DND-41 (cell line): ENCODE data around the gene SPATA18.

Source experiments
- ATAC-seq: fragments of 200-7000 bp; cut with Tn5 transposase; 3 replicates; pipeline ENCODE4 v1.9.1; 2021; ENCODE audit warnings: low read depth; ENCODE audit not compliant: insufficient read depth
- DNase-seq: peaks from one replicate; pipeline ENCODE4 v3.0.0-alpha.2; 2020
- H2AFZ ChIP-seq: 2 replicates; pipeline ENCODE4 v1.6.0; 2012; ENCODE audit warnings: low read depth, low read length
- H3K27ac ChIP-seq: 2 replicates; pipeline ENCODE4 v1.5.1; 2012; ENCODE audit warnings: low read length, inconsistent platforms
- H3K27me3 ChIP-seq: fragments of 200-600 bp; sonication (generic); 2 replicates; pipeline ENCODE4 v1.6.0; 2012; ENCODE audit warnings: low read length, mild to moderate bottlenecking, inconsistent platforms; ENCODE audit not compliant: insufficient read depth, poor library complexity
- H3K36me3 ChIP-seq: 2 replicates; pipeline ENCODE4 v1.5.1; 2012; ENCODE audit warnings: low read length, inconsistent platforms; ENCODE audit not compliant: insufficient read depth
- H3K4me1 ChIP-seq: 2 replicates; pipeline ENCODE4 v1.5.1; 2012; ENCODE audit warnings: mild to moderate bottlenecking, low read length; ENCODE audit not compliant: insufficient read depth
- H3K4me2 ChIP-seq: 2 replicates; pipeline ENCODE4 v1.6.0; 2012; ENCODE audit warnings: mild to moderate bottlenecking, moderate library complexity, low read length, inconsistent platforms; ENCODE audit not compliant: insufficient read depth
- H3K4me3 ChIP-seq, 2 experiments: fragments of 200-600 bp in 1 of 2; shearing (Covaris generic) in 1 of 2; 2 replicates each; pipeline ENCODE4 v1.5.1; 2012 to 2016; ENCODE audit warnings: inconsistent platforms in 2 of 2, low read length in 2 of 2, mild to moderate bottlenecking in 2 of 2, low read depth in 1 of 2, moderate library complexity in 1 of 2
- H3K79me2 ChIP-seq: 2 replicates; pipeline ENCODE4 v1.6.0; 2012; ENCODE audit warnings: low read length, inconsistent platforms; ENCODE audit not compliant: insufficient read depth
- H3K9ac ChIP-seq: 2 replicates; pipeline ENCODE4 v1.6.0; 2012; ENCODE audit warnings: low read depth, mild to moderate bottlenecking, inconsistent platforms, low read length, moderate library complexity
- H3K9me3 ChIP-seq: 2 replicates; pipeline ENCODE4 v1.5.1; 2012; ENCODE audit warnings: low read length, moderate library complexity, mild to moderate bottlenecking, inconsistent platforms; ENCODE audit not compliant: insufficient read depth, severe bottlenecking
- H4K20me1 ChIP-seq: 2 replicates; pipeline ENCODE4 v1.6.0; 2012; ENCODE audit warnings: low read length; ENCODE audit not compliant: insufficient read depth
- EZH2 ChIP-seq: IDR thresholded peaks from 3 replicates; pipeline ENCODE4 v1.6.1; 2012; ENCODE audit warnings: borderline replicate concordance, low read depth, mild to moderate bottlenecking, moderate library complexity, low read length, inconsistent platforms; ENCODE audit not compliant: severe bottlenecking
- TF ChIP-seq, protein P1 (sequence below): IDR thresholded peaks from 2 replicates; pipeline ENCODE4 v1.5.1; 2012; ENCODE audit warnings: borderline replicate concordance, low read length, moderate library complexity, mild to moderate bottlenecking; ENCODE audit not compliant: poor library complexity, severe bottlenecking; ENCODE audit errors: extremely low read depth

The SPATA18 gene

DNA sequence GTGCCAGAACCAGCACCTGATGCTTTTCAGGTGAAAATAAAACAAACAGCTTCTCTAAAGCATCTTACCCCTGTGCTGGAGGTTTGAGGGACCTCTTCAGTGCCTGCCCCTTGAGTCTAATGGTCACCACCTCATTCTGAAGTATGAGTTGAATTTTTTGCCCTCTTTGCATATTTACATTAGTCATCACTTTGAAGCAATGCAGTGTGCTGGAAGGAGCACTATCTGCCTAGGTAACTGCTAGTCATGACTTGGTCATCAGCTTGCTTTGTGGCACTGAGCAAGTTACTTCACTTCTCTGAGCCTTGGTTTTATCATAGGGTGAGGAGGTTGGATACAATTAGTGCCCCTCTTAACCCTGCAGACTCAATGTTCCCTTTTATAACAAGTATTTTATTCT is 44.9 kb downstream of the SPATA18 start:
- Histone ChIP-seq H3K4me1 (no peaks in the 10 kb centered on the region), H3K9me3 (no peaks in the 10 kb centered on the region)

DNA sequence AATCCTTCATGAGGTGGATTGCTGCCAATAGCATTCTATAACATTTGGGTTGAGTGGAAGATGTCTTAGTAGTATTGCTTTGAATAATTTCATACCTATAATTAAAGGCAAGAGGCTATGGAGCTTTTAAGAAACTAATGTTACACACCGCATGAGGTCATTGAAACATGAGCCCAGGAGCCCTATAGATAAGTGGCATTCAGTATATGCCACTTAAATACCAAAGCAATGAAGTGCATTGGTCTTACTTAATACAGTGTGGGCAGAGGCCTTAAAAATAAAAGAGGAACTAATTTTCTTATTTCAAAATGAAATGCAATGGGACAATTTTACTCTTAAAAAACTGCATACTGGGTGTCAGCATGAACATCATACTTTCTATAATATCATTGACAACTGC is 47.5 kb downstream of the SPATA18 start:
- Histone ChIP-seq H2AFZ (no peak overlapping the region), H3K36me3 (no peaks in the 10 kb centered on the region), H4K20me1 (no peaks in the 10 kb centered on the region), H3K27ac (no peak overlapping the region), H3K4me2 (no peak overlapping the region), H3K4me3 (no peak overlapping the region), H3K79me2 (no peaks in the 10 kb centered on the region), H3K9me3 (no peaks in the 10 kb centered on the region), H3K4me1 (no peaks in the 10 kb centered on the region), H3K27me3 (no peaks in the 10 kb centered on the region), H3K9ac (no peak overlapping the region)
- no peak for TF ChIP-seq EZH2
- TF ChIP-seq, protein P1, sequence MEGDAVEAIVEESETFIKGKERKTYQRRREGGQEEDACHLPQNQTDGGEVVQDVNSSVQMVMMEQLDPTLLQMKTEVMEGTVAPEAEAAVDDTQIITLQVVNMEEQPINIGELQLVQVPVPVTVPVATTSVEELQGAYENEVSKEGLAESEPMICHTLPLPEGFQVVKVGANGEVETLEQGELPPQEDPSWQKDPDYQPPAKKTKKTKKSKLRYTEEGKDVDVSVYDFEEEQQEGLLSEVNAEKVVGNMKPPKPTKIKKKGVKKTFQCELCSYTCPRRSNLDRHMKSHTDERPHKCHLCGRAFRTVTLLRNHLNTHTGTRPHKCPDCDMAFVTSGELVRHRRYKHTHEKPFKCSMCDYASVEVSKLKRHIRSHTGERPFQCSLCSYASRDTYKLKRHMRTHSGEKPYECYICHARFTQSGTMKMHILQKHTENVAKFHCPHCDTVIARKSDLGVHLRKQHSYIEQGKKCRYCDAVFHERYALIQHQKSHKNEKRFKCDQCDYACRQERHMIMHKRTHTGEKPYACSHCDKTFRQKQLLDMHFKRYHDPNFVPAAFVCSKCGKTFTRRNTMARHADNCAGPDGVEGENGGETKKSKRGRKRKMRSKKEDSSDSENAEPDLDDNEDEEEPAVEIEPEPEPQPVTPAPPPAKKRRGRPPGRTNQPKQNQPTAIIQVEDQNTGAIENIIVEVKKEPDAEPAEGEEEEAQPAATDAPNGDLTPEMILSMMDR: no peak
- ATAC-seq (no peak), DNase-seq (no peak)

More for the DNA sequence above, 44.9 kb downstream of the SPATA18 start:
- Histone ChIP-seq H3K36me3 (no peaks in the 10 kb centered on the region), H2AFZ (no peak overlapping the region), H3K4me3 (no peak overlapping the region), H3K79me2 (no peaks in the 10 kb centered on the region), H3K9ac (no peak overlapping the region), H3K27me3 (no peaks in the 10 kb centered on the region), H3K4me2 (no peak overlapping the region), H4K20me1 (no peaks in the 10 kb centered on the region), H3K27ac (no peak overlapping the region)
- TF ChIP-seq, protein P1: no peak
- no peak for TF ChIP-seq EZH2
- DNase-seq (no peak), ATAC-seq (no peak)

DNA sequence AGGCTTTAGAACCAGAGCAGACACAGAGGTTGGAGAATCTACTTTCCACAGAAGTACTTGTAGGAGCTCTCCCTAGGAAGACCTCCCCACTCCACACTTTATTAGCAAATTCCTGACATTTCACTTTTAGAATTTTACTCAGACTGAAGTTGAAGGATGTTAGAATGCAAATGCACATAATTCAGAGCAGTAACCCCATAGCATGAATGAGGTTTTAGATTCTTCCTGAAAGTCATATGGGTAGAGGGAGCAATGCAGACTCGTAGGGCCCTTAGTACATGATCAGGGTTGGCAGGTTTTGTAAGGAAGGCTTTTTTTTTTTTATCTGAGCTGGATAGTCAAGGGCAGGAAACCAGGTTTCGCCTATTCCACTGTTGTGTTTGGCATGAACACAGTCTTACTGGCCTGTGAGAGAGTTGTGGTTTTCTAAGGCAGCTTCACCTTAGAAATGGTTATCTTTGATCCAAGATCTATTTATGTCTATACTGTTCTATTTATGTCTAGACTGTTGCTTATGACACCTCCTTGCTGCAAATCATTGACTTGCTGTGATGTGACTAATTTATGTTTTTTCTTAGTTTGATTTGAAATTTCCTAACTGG is 48.9 kb downstream of the SPATA18 start:
- Histone ChIP-seq H3K4me2 (no peak overlapping the region), H3K4me1 (no peaks in the 10 kb centered on the region), H3K9me3 (no peaks in the 10 kb centered on the region), H3K27me3 (no peaks in the 10 kb centered on the region), H3K79me2 (no peaks in the 10 kb centered on the region), H3K9ac (no peak overlapping the region), H2AFZ (no peak overlapping the region), H3K27ac (no peak overlapping the region), H3K36me3 (no peaks in the 10 kb centered on the region), H3K4me3 (no peak overlapping the region), H4K20me1 (no peaks in the 10 kb centered on the region)
- TF ChIP-seq, protein P1: no peak
- TF ChIP-seq EZH2: no peak
- ATAC-seq (peak; percentile 79), DNase-seq (peak; percentile 4)

DNA sequence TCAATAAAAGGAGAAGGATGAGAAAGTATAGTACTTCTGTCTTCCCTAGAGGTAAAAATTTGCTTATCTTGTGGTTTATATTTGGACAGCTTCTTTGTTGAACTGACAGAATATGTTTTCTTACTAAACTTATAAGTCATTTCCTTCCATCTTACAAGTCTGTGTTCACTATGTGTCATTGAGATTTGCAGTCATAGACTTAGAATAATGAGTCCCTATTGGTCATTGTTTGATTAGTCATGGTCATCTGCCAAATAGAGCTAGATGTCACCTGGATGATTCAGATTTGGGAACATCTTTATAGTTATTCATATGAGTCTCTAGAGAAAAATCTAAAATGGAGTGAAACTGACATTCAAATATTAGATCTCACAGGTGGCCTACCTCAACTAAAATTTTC is 51.5 kb downstream of the SPATA18 start:
- Histone ChIP-seq H3K36me3 (no peaks in the 10 kb centered on the region), H3K4me3 (no peak overlapping the region), H2AFZ (no peak overlapping the region), H3K27ac (no peak overlapping the region), H3K9me3 (no peaks in the 10 kb centered on the region), H3K79me2 (no peaks in the 10 kb centered on the region), H3K9ac (no peak overlapping the region), H3K4me2 (no peak overlapping the region), H3K27me3 (no peaks in the 10 kb centered on the region), H3K4me1 (no peaks in the 10 kb centered on the region), H4K20me1 (no peaks in the 10 kb centered on the region)
- no peak for ATAC-seq
- TF ChIP-seq EZH2: no peak
- TF ChIP-seq, protein P1: no peak
- no peak for DNase-seq
